HL-60 (cell line): Measurements from ENCODE around the gene HEY2.

ENCODE experiments used
- DNase-seq, 2 experiments: peaks; one replicate each; pipeline ENCODE4 v3.0.0-alpha.2; 2010 to 2020; ENCODE audit warnings: low read depth in 1 of 2, low spot score in 1 of 2
- H3K27ac ChIP-seq: fragments of 250-450 bp; sonication (Bioruptor Pico); replicated peaks from 2 replicates; pipeline ENCODE4 v1.5.1; 2020; ENCODE audit warnings: mild to moderate bottlenecking, moderate library complexity
- H3K27me3 ChIP-seq: fragments of 250-450 bp; sonication (Bioruptor Pico); 2 replicates; pipeline ENCODE4 v1.5.1; 2021; ENCODE audit warnings: mild to moderate bottlenecking, moderate library complexity; ENCODE audit not compliant: insufficient read depth, poor library complexity, severe bottlenecking
- H3K4me3 ChIP-seq: replicated peaks from 2 replicates; pipeline ENCODE4 v1.5.1; 2011; ENCODE audit warnings: mild to moderate bottlenecking, control low read depth, low read length; ENCODE audit not compliant: insufficient read depth
- GABPA ChIP-seq: IDR thresholded peaks from 2 replicates; pipeline ENCODE4 v1.6.1; 2012; ENCODE audit warnings: low read depth
- POLR2AphosphoS5 ChIP-seq: IDR thresholded peaks from 2 replicates; pipeline ENCODE4 v1.6.1; 2012; ENCODE audit warnings: low read depth
- SPI1 ChIP-seq: IDR thresholded peaks from 2 replicates; pipeline ENCODE4 v1.6.1; 2012; ENCODE audit warnings: low read depth, mild to moderate bottlenecking, borderline replicate concordance
- TF ChIP-seq, protein P1 (sequence below): IDR thresholded peaks from 2 replicates; pipeline ENCODE4 v1.6.1; 2012; ENCODE audit warnings: low read depth; ENCODE audit not compliant: insufficient replicate concordance
- TF ChIP-seq, protein P2 (sequence below): IDR thresholded peaks from one replicate; pipeline ENCODE4 v1.5.1; 2011; ENCODE audit warnings: low read length, control low read depth, inconsistent platforms; ENCODE audit not compliant: insufficient read depth

Gene HEY2

GRCh38 chr6:125807293-125807692 is 57.9 kb downstream of the HEY2 start:
- H3K4me3 ChIP-seq: no peak overlapping the region
- no peak for DNase-seq
- H3K27ac ChIP-seq: no peak overlapping the region
- H3K27me3 ChIP-seq: no peaks in the 10 kb centered on the region
- TF ChIP-seq, protein P1, sequence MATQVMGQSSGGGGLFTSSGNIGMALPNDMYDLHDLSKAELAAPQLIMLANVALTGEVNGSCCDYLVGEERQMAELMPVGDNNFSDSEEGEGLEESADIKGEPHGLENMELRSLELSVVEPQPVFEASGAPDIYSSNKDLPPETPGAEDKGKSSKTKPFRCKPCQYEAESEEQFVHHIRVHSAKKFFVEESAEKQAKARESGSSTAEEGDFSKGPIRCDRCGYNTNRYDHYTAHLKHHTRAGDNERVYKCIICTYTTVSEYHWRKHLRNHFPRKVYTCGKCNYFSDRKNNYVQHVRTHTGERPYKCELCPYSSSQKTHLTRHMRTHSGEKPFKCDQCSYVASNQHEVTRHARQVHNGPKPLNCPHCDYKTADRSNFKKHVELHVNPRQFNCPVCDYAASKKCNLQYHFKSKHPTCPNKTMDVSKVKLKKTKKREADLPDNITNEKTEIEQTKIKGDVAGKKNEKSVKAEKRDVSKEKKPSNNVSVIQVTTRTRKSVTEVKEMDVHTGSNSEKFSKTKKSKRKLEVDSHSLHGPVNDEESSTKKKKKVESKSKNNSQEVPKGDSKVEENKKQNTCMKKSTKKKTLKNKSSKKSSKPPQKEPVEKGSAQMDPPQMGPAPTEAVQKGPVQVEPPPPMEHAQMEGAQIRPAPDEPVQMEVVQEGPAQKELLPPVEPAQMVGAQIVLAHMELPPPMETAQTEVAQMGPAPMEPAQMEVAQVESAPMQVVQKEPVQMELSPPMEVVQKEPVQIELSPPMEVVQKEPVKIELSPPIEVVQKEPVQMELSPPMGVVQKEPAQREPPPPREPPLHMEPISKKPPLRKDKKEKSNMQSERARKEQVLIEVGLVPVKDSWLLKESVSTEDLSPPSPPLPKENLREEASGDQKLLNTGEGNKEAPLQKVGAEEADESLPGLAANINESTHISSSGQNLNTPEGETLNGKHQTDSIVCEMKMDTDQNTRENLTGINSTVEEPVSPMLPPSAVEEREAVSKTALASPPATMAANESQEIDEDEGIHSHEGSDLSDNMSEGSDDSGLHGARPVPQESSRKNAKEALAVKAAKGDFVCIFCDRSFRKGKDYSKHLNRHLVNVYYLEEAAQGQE: no peak
- TF ChIP-seq, protein P2, sequence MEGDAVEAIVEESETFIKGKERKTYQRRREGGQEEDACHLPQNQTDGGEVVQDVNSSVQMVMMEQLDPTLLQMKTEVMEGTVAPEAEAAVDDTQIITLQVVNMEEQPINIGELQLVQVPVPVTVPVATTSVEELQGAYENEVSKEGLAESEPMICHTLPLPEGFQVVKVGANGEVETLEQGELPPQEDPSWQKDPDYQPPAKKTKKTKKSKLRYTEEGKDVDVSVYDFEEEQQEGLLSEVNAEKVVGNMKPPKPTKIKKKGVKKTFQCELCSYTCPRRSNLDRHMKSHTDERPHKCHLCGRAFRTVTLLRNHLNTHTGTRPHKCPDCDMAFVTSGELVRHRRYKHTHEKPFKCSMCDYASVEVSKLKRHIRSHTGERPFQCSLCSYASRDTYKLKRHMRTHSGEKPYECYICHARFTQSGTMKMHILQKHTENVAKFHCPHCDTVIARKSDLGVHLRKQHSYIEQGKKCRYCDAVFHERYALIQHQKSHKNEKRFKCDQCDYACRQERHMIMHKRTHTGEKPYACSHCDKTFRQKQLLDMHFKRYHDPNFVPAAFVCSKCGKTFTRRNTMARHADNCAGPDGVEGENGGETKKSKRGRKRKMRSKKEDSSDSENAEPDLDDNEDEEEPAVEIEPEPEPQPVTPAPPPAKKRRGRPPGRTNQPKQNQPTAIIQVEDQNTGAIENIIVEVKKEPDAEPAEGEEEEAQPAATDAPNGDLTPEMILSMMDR: no peak
- TF ChIP-seq SPI1 (no peak), POLR2AphosphoS5 (no peak), GABPA (no peak)

DNA sequence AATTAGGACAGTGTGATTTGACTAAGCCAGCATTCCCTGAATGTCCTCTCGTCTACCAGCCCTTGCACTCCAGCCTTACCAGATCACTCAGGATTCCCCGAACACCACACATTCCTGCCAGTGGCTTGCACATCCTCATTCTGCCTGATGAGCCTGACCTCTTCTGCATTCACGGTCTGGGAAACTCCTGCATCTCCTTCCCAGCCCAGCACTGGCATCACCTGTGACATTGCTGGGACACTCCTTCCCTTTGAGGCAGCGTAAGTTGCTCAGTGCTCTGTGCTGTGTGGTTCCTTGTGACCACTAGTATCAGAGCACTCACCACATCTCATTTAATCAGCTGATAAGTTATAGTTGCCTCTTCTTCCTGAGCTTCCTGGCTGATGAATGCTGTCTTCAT is 58.6 kb downstream of the HEY2 start:
- Histone ChIP-seq H3K27ac (no peak overlapping the region), H3K4me3 (no peak overlapping the region), H3K27me3 (no peaks in the 10 kb centered on the region)
- DNase-seq: no peak
- TF ChIP-seq GABPA: no peak
- TF ChIP-seq, protein P2: no peak

- no peak for DNase-seq
- H3K27ac ChIP-seq: no peak overlapping the region
- H3K27me3 ChIP-seq: no peaks in the 10 kb centered on the region
- no peak overlapping the region for H3K4me3 ChIP-seq
- TF ChIP-seq SPI1 (no peak), GABPA (no peak), POLR2AphosphoS5 (no peak)
- TF ChIP-seq, protein P1: no peak
Measured at GRCh38 chr6:125808591-125808990, 59.2 kb downstream of the HEY2 start.

DNA sequence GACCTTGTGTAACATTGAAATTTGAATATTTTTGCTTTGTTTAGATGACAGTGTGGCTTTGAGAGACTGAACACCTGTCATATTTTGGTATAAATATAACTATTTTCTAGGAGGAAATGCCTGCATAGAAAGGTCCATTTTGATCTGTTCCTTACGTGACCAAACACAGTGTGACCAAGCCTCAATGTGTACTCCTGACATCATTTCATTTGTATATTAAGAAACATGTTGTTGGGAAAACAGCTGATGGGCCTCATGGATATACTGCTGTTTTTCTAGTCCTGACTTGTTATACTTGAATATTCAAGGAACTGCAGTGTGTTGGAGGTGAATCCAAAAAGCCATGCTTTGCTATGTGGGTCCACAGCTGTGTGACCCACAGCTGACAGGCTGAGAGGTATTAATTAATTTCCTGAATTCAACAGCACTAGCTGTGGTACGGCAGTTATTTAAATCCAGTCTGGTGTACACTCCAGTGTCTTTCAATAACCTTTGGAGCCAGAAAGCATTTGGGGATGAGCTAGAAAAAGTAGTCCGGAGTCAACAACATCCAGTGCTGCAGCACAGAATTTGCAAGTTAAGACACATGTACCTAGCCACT is 60.2 kb downstream of the HEY2 start:
- DNase-seq: no peak
- no peak overlapping the region for H3K4me3 ChIP-seq
- TF ChIP-seq POLR2AphosphoS5 (no peak), SPI1 (no peak), GABPA (no peak)
- TF ChIP-seq, protein P2: no peak
- TF ChIP-seq, protein P1: no peak
- H3K27me3 ChIP-seq: no peaks in the 10 kb centered on the region
- H3K27ac ChIP-seq: no peak overlapping the region
